ENCODE results near the gene TEX52. TPM values are rescaled to one million over a fixed set of nuclear protein-coding genes. Genes with fewer than 3 reads are reported as not detected.

TEX52 gene
- total RNA-seq, 4 donors from 2014 or later, result not detected

GRCh38 chr12:2826721-2827515 lies 29.9 kb downstream of the TEX52 start:
- DNase-seq (ENCODE audit: low spot score in 2 of 2), result no peak
- H3K27ac ChIP-seq, result no peak overlapping the region
- WGBS, result 95% methylated on average over 14 of the region's 14 CpGs
- H3K27me3 ChIP-seq, result no peaks in the 10 kb centered on the region
- no peaks in the 10 kb centered on the region for H3K4me1 ChIP-seq
- no peak for TF ChIP-seq POLR2AphosphoS5 (IDR thresholded peaks at IDR 0.05)
- TF ChIP-seq POLR2A (IDR thresholded peaks at IDR 0.05), result no peak
- no peak for TF ChIP-seq CTCF (IDR thresholded peaks at IDR 0.05)
- no peak for TF ChIP-seq EP300 (IDR thresholded peaks at IDR 0.05)
- H3K36me3 ChIP-seq, result peaks cover 100% of the 10 kb centered on the region
- no peaks in the 10 kb centered on the region for H3K9me3 ChIP-seq
- H3K4me3 ChIP-seq, result no peak overlapping the region

- Histone ChIP-seq H3K9me3 (no peaks in the 10 kb centered on the region), H3K4me1 (no peaks in the 10 kb centered on the region), H3K27ac (no peak overlapping the region), H3K27me3 (no peaks in the 10 kb centered on the region), H3K36me3 (peaks cover 100% of the 10 kb centered on the region), H3K4me3 (no peak overlapping the region)
- TF ChIP-seq POLR2AphosphoS5 (IDR thresholded peaks at IDR 0.05) (no peak), EP300 (IDR thresholded peaks at IDR 0.05) (no peak), CTCF (IDR thresholded peaks at IDR 0.05) (no peak)
- no peak for DNase-seq (ENCODE audit: low spot score in 2 of 2)
- WGBS, result 96% methylated on average over 3 of the region's 3 CpGs
Measured at GRCh38 chr12:2826036-2826435, 30.8 kb downstream of the TEX52 start.

- Histone ChIP-seq H3K9me3 (no peaks in the 10 kb centered on the region), H3K36me3 (peaks cover 100% of the 10 kb centered on the region), H3K4me3 (no peak overlapping the region), H3K4me1 (no peaks in the 10 kb centered on the region), H3K27me3 (no peaks in the 10 kb centered on the region), H3K27ac (no peak overlapping the region)
- no peak for DNase-seq (ENCODE audit: low spot score in 2 of 2)
- WGBS, result 74% methylated on average over 4 of the region's 4 CpGs
- no peak for TF ChIP-seq POLR2AphosphoS5 (IDR thresholded peaks at IDR 0.05)
- no peak for TF ChIP-seq EP300 (IDR thresholded peaks at IDR 0.05)
- TF ChIP-seq CTCF (IDR thresholded peaks at IDR 0.05), result no peak
Measured at GRCh38 chr12:2825132-2825531, 31.7 kb downstream of the TEX52 start.

GRCh38 chr12:2824541-2824940 lies 32.3 kb downstream of the TEX52 start:
- no peaks in the 10 kb centered on the region for H3K4me1 ChIP-seq
- H3K36me3 ChIP-seq, result peaks cover 99% of the 10 kb centered on the region
- no peaks in the 10 kb centered on the region for H3K27me3 ChIP-seq
- no peak for TF ChIP-seq POLR2AphosphoS5 (IDR thresholded peaks at IDR 0.05)
- TF ChIP-seq POLR2A (IDR thresholded peaks at IDR 0.05), result no peak
- TF ChIP-seq EP300 (IDR thresholded peaks at IDR 0.05), result no peak
- TF ChIP-seq CTCF (IDR thresholded peaks at IDR 0.05), result no peak
- 79% methylated on average over 6 of the region's 6 CpGs for whole genome bisulfite sequencing
- no peaks in the 10 kb centered on the region for H3K9me3 ChIP-seq
- DNase-seq (ENCODE audit: low spot score in 2 of 2), result no peak
- H3K4me3 ChIP-seq, result no peak overlapping the region
- no peak overlapping the region for H3K27ac ChIP-seq

- H3K4me3 ChIP-seq, result no peak overlapping the region
- WGBS, result 76% methylated on average over 7 of the region's 7 CpGs
- no peak overlapping the region for H3K27ac ChIP-seq
- H3K4me1 ChIP-seq, result no peaks in the 10 kb centered on the region
- H3K36me3 ChIP-seq, result peaks cover 95% of the 10 kb centered on the region
- no peaks in the 10 kb centered on the region for H3K9me3 ChIP-seq
- no peak for DNase-seq (ENCODE audit: low spot score in 2 of 2)
- no peaks in the 10 kb centered on the region for H3K27me3 ChIP-seq
- TF ChIP-seq CTCF (IDR thresholded peaks at IDR 0.05), result no peak
- TF ChIP-seq POLR2A (IDR thresholded peaks at IDR 0.05), result no peak
- no peak for TF ChIP-seq POLR2AphosphoS5 (IDR thresholded peaks at IDR 0.05)
- no peak for TF ChIP-seq EP300 (IDR thresholded peaks at IDR 0.05)
Measured at GRCh38 chr12:2823483-2823882, 33.4 kb downstream of the TEX52 start.

Data from suprapubic skin (tissue), 4 donors.